ENCODE results near the gene CTRB2.

CTRB2 gene

GRCh38 chr16:75192606-75193264, 14.2 kb downstream of the CTRB2 start:
- TF ChIP-seq FOXP2 (optimal IDR thresholded peaks at IDR 0.05; ENCODE audit: borderline replicate concordance, extremely low read depth, extremely low read length, insufficient read depth) (no peak), SIN3A (IDR thresholded peaks at IDR 0.05; ENCODE audit: borderline replicate concordance, insufficient read depth, low read length) (no peak), TAF1 (IDR thresholded peaks at IDR 0.05; ENCODE audit: borderline replicate concordance, insufficient read depth, low read length) (no peak), POLR2AphosphoS5 (IDR thresholded peaks at IDR 0.05; ENCODE audit: low read depth, low read length) (no peak)

GRCh38 chr16:75189638-75190245, 17.2 kb downstream of the CTRB2 start:
- no peak for TF ChIP-seq REST (IDR thresholded peaks at IDR 0.05; ENCODE audit: insufficient read depth in 1 of 2, low read depth in 2 of 2, low read length in 2 of 2)
- no peak for TF ChIP-seq FOXP2 (optimal IDR thresholded peaks at IDR 0.05; ENCODE audit: borderline replicate concordance, extremely low read depth, extremely low read length, insufficient read depth)
- TF ChIP-seq TAF1 (IDR thresholded peaks at IDR 0.05; ENCODE audit: borderline replicate concordance, insufficient read depth, low read length), result no peak
- TF ChIP-seq POLR2AphosphoS5 (IDR thresholded peaks at IDR 0.05; ENCODE audit: low read depth, low read length), result no peak
- TF ChIP-seq SIN3A (IDR thresholded peaks at IDR 0.05; ENCODE audit: borderline replicate concordance, insufficient read depth, low read length), result no peak

GRCh38 chr16:75188832-75189477, 18.0 kb downstream of the CTRB2 start:
- TF ChIP-seq SIN3A (IDR thresholded peaks at IDR 0.05; ENCODE audit: borderline replicate concordance, insufficient read depth, low read length), result no peak
- TF ChIP-seq TAF1 (IDR thresholded peaks at IDR 0.05; ENCODE audit: borderline replicate concordance, insufficient read depth, low read length), result no peak
- TF ChIP-seq FOXP2 (optimal IDR thresholded peaks at IDR 0.05; ENCODE audit: borderline replicate concordance, extremely low read depth, extremely low read length, insufficient read depth), result no peak
- no peak for TF ChIP-seq POLR2AphosphoS5 (IDR thresholded peaks at IDR 0.05; ENCODE audit: low read depth, low read length)
- no peak for TF ChIP-seq REST (IDR thresholded peaks at IDR 0.05; ENCODE audit: insufficient read depth in 1 of 2, low read depth in 2 of 2, low read length in 2 of 2)

- no peak for TF ChIP-seq REST (IDR thresholded peaks at IDR 0.05; ENCODE audit: insufficient read depth in 1 of 2, low read depth in 2 of 2, low read length in 2 of 2)
- TF ChIP-seq POLR2AphosphoS5 (IDR thresholded peaks at IDR 0.05; ENCODE audit: low read depth, low read length), result no peak
- TF ChIP-seq FOXP2 (optimal IDR thresholded peaks at IDR 0.05; ENCODE audit: borderline replicate concordance, extremely low read depth, extremely low read length, insufficient read depth), result no peak
- no peak for TF ChIP-seq SIN3A (IDR thresholded peaks at IDR 0.05; ENCODE audit: borderline replicate concordance, insufficient read depth, low read length)
- no peak for TF ChIP-seq TAF1 (IDR thresholded peaks at IDR 0.05; ENCODE audit: borderline replicate concordance, insufficient read depth, low read length)
These were observed 25.3 kb downstream of the CTRB2 start for GRCh38 chr16:75181630-75182029.

- TF ChIP-seq FOXP2 (optimal IDR thresholded peaks at IDR 0.05; ENCODE audit: borderline replicate concordance, extremely low read depth, extremely low read length, insufficient read depth) (no peak), REST (IDR thresholded peaks at IDR 0.05; ENCODE audit: insufficient read depth in 1 of 2, low read depth in 2 of 2, low read length in 2 of 2) (no peak), POLR2AphosphoS5 (IDR thresholded peaks at IDR 0.05; ENCODE audit: low read depth, low read length) (no peak), SIN3A (IDR thresholded peaks at IDR 0.05; ENCODE audit: borderline replicate concordance, insufficient read depth, low read length) (no peak), TAF1 (IDR thresholded peaks at IDR 0.05; ENCODE audit: borderline replicate concordance, insufficient read depth, low read length) (no peak)
These were observed 27.8 kb downstream of the CTRB2 start for GRCh38 chr16:75179208-75179607.

Measured in PFSK-1 (cell line).